ENCODE data around the gene C11orf68. TPM values are rescaled to one million over a fixed set of nuclear protein-coding genes. Genes with fewer than 3 reads are reported as not detected.

Gene C11orf68
- total RNA-seq, 1 donor from 2014 or later, result 34.9 TPM

DNA sequence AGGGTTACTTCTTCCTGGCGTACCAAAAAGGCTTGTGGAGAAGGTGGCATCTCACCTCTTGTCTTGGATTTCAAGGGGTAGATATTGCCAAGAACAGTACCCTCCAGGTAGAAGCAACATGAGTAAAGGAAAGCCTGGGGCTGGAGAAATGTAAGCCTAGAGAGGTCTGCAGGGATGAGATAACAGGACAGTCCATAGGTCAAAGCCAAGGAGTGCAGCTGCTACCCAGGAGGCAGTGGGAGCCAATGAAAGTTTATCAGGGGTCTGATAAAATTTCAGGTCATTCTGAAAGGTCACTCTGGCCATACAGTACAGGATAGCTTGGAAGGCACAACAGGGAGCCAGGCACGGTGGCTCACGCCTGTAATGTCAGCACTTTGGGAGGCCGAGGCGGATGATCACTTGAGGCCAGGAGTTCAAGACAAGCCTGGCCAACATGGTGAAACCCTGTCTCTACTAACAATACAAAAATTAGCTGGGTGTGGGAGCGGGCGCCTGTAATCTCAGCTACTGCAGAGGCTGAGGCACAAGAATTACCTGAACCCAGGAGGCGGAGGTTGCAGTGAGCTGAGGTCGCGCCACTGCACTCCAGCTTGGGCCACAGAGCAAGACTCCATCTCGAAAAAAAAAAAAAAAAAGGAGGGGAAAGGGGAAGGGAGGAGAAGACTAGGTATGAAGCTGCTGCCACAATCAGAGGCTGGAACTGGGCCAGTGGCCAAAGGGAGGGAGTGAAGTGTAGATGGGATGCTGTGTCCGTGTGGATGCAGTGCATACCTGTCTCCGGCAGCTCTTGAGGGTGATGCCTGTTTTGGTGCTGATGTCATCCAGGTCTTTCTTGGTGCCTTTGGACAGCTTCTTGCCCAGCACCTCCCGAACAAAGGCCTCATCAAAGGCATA, 31.8 kb downstream of the C11orf68 start:
- DNase-seq (ENCODE audit: low spot score in 2 of 2, unreplicated experiment in 2 of 2), result no peak
- Mint-ChIP-seq H3K27me3 (ENCODE audit: low read depth) (peaks cover under 1% of the 10 kb centered on the region), H3K27ac (peak overlapping the region; percentile 96), H3K4me1 (peaks cover 42% of the 10 kb centered on the region), H3K36me3 (peaks cover 16% of the 10 kb centered on the region), H3K9me3 (no peaks in the 10 kb centered on the region), H3K4me3 (peak overlapping the region; percentile 97)
- TF ChIP-seq, protein P1, sequence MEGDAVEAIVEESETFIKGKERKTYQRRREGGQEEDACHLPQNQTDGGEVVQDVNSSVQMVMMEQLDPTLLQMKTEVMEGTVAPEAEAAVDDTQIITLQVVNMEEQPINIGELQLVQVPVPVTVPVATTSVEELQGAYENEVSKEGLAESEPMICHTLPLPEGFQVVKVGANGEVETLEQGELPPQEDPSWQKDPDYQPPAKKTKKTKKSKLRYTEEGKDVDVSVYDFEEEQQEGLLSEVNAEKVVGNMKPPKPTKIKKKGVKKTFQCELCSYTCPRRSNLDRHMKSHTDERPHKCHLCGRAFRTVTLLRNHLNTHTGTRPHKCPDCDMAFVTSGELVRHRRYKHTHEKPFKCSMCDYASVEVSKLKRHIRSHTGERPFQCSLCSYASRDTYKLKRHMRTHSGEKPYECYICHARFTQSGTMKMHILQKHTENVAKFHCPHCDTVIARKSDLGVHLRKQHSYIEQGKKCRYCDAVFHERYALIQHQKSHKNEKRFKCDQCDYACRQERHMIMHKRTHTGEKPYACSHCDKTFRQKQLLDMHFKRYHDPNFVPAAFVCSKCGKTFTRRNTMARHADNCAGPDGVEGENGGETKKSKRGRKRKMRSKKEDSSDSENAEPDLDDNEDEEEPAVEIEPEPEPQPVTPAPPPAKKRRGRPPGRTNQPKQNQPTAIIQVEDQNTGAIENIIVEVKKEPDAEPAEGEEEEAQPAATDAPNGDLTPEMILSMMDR (IDR thresholded peaks at IDR 0.05; ENCODE audit: unreplicated experiment), result no peak

DNA sequence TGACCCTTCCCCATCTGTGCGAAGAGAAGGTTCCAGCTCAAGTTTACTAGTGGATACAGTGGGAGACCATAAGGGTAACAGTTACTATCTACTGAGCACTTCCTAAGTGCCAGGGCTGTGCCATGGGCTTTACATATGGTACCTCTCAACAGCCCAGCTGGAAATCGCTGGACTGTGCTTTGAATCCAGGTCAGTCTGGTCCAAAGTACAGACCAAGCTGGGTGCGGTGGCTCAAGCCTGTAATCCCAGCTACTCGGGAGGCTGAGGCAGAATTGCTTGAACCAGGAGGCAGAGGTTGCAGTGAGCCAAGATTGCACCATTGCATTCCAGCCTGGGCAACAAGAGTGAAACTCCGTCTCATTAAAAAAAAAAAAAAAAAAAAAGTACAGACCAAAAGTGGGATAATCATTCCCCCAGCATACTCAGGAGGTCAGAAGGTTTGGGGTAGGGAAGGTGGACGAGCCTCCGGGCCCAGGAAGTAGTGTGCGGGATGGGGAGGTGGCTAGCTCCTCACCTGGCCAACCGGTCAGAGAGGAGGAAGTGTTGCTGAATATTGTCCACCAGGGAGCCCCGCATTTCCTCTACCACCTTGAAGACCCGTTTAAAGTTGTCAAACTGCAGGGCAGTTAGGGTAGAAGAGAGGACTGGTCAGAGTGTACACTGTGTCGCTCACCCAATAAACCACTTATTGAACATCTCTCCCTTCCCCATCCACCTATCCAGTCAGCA, 32.9 kb downstream of the C11orf68 start:
- Mint-ChIP-seq H3K4me3 (peak overlapping the region; percentile 97), H3K27me3 (ENCODE audit: low read depth) (no peaks in the 10 kb centered on the region), H3K36me3 (peaks cover 16% of the 10 kb centered on the region), H3K4me1 (peaks cover 40% of the 10 kb centered on the region), H3K27ac (no peak overlapping the region), H3K9me3 (no peaks in the 10 kb centered on the region)
- TF ChIP-seq, protein P1 (IDR thresholded peaks at IDR 0.05; ENCODE audit: unreplicated experiment), result no peak
- DNase-seq (ENCODE audit: low spot score in 2 of 2, unreplicated experiment in 2 of 2), result no peak

DNA sequence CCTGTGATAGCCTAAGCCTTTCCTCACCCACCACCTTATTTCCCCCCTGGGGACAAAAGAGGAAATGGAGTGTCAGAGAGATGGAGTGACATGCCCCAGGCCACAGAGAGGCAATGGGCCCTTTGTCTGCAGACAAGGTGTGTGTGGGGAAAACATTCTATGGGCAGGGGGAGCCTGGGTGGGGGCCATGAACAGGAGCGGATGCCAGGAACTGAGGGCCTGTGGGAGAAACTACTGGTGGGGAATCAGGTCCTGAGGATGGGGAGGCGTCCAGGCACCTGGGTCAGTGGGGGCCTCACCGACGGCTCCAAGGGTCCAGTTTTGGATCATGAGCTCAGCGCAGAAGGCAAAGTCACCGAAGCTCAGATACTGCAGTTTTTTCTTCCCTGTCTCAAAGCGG, 33.6 kb downstream of the C11orf68 start:
- no peak for DNase-seq (ENCODE audit: low spot score in 2 of 2, unreplicated experiment in 2 of 2)
- Mint-ChIP-seq H3K4me1 (peaks cover 38% of the 10 kb centered on the region), H3K36me3 (peaks cover 16% of the 10 kb centered on the region), H3K27me3 (ENCODE audit: low read depth) (no peaks in the 10 kb centered on the region), H3K4me3 (no peak overlapping the region), H3K9me3 (no peaks in the 10 kb centered on the region), H3K27ac (no peak overlapping the region)
- TF ChIP-seq, protein P1 (IDR thresholded peaks at IDR 0.05; ENCODE audit: unreplicated experiment), result no peak

DNA sequence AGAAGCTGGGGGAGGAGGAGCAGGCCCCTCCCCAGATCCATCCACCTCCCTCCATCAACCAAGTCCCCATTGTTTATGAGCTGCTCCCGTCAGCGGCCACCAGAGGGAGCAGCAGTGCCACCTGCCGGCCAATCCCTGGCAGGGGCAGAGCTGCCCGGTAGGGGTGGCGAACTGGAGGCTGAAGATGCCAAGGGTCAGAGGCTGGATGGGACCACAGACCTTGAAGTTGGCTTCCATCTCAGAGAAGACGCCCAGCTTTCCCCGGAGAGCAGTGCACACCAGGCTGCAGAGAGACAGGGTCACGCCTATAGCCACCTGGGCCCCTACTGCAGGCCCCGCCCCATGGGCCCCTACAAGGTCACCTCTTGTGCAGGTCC, 34.2 kb downstream of the C11orf68 start:
- peak; percentile 58 to 81 for DNase-seq (ENCODE audit: low spot score in 2 of 2, unreplicated experiment in 2 of 2)
- Mint-ChIP-seq H3K27me3 (ENCODE audit: low read depth) (no peaks in the 10 kb centered on the region), H3K4me1 (peaks cover 33% of the 10 kb centered on the region), H3K4me3 (no peak overlapping the region), H3K9me3 (no peaks in the 10 kb centered on the region), H3K36me3 (peaks cover 16% of the 10 kb centered on the region), H3K27ac (peak overlapping the region; percentile 47)
- TF ChIP-seq, protein P1 (IDR thresholded peaks at IDR 0.05; ENCODE audit: unreplicated experiment), result peak; percentile 96

DNA sequence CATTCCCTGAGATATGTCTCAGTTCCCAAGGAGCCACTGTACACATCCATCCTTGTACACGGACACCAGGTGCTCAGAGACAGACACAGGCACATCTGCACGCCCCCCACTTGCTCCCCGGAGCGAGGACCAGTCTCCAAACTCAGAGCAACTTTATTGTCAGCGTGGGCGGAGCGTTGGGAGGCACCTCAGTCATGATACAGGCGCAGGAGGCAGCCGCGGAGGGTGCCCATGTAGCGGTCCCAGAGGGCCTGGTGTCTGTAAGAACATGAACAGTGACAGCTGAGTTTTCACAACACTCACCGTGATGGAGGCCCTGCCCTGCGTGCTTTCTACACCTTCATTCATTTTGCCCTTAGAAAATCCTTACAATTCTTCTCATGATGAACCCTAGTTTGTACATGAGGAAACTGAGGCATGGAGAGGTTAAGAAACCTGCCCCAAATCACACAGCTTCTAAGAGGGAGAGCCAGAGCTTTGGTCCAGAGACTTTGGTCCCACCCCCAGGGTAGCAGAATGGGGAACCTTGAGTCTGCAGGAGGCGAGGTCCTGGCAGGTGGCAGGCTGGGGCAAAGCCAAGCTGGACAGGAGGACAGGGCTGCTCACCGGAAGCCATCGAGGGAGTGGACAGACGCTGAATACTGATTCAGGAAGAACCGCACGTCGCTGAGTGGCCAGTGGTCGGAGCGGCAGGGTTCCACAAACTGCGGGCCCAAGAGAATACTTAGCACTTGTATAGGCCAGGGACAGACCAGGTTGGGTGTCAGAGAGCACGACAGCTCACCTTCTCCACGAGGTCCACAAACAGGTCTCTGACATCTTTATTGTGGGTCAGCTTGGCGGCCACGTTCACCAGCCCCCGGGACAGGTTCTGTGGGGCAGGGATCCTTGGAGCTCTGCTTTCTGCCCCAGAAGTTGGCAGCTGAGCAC, 34.8 kb downstream of the C11orf68 start:
- peaks cover 27% of the 10 kb centered on the region for H3K4me1 Mint-ChIP-seq
- H3K27ac Mint-ChIP-seq, result no peak overlapping the region
- H3K4me3 Mint-ChIP-seq, result no peak overlapping the region
- no peaks in the 10 kb centered on the region for H3K9me3 Mint-ChIP-seq
- TF ChIP-seq, protein P1 (IDR thresholded peaks at IDR 0.05; ENCODE audit: unreplicated experiment), result no peak
- no peaks in the 10 kb centered on the region for H3K27me3 Mint-ChIP-seq (ENCODE audit: low read depth)
- H3K36me3 Mint-ChIP-seq, result peaks cover 16% of the 10 kb centered on the region
- DNase-seq (ENCODE audit: low spot score in 2 of 2, unreplicated experiment in 2 of 2), result peak in 1 of 2 experiments; percentile 16

All from mesothelial cell of epicardium (in vitro differentiated cells).